Vagina (tissue), 2 donors: ENCODE measurements around the gene TTC32.

ENCODE experiments used
- POLR2A ChIP-seq, 2 donors: fragments of 450-650 bp; IDR thresholded peaks; one replicate each; pipeline ENCODE4 v1.6.1; 2017; ENCODE audit warnings: antibody characterized with exemption in 2 of 2, mild to moderate bottlenecking in 2 of 2, moderate library complexity in 2 of 2
- POLR2AphosphoS5 ChIP-seq, 2 donors: sonication (generic); formaldehyde crosslinking; IDR thresholded peaks; one replicate each; pipeline ENCODE4 v1.9.0; 2017; ENCODE audit warnings: antibody characterized with exemption in 2 of 2, mild to moderate bottlenecking in 2 of 2, low read depth in 1 of 2; ENCODE audit not compliant: insufficient read depth in 1 of 2
- TF ChIP-seq, protein P1 (sequence below), 3 experiments: fragments of 450-650 bp in 2 of 3; fragments of 200-600 bp in 1 of 3; sonication (generic) in 1 of 3; IDR thresholded peaks; one replicate each; pipeline ENCODE4 v1.5.1; 2017 to 2019; ENCODE audit warnings: antibody characterized with exemption in 3 of 3, mild to moderate bottlenecking in 2 of 3, moderate library complexity in 2 of 3

DNA sequence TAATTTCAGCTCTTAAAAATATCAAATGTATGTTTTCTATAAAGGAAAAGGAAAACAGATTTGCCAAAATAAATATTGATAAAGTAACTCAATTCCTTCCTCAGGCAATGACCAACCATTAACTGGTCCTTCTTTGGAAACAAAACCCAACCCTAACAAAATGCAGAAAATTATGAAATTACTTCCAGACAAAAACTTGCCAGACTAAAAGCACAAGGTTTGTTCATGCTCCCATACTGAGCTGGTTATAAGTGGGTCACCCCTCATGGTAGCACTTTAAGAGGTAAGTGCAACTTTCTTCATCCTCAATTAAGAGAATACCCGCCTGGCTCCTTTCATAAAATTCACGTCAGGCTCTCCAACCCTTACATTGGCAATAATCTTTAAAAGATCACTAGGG is 31.1 kb upstream of the TTC32 start:
- TF ChIP-seq, protein P1, sequence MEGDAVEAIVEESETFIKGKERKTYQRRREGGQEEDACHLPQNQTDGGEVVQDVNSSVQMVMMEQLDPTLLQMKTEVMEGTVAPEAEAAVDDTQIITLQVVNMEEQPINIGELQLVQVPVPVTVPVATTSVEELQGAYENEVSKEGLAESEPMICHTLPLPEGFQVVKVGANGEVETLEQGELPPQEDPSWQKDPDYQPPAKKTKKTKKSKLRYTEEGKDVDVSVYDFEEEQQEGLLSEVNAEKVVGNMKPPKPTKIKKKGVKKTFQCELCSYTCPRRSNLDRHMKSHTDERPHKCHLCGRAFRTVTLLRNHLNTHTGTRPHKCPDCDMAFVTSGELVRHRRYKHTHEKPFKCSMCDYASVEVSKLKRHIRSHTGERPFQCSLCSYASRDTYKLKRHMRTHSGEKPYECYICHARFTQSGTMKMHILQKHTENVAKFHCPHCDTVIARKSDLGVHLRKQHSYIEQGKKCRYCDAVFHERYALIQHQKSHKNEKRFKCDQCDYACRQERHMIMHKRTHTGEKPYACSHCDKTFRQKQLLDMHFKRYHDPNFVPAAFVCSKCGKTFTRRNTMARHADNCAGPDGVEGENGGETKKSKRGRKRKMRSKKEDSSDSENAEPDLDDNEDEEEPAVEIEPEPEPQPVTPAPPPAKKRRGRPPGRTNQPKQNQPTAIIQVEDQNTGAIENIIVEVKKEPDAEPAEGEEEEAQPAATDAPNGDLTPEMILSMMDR (IDR thresholded peaks at IDR 0.05): no peak
- TF ChIP-seq POLR2A (IDR thresholded peaks at IDR 0.05): no peak
- no peak for TF ChIP-seq POLR2AphosphoS5 (IDR thresholded peaks at IDR 0.05; ENCODE audit: insufficient read depth in 1 of 2, low read depth in 1 of 2)
